GF-D8 (cell line): Measurements from ENCODE around the gene RELCH.
"Not testable (repeated sequence)": the region's sequence is repeated elsewhere in the genome, so short reads cannot be mapped to it uniquely, and the experiment has no call there.

Experiments used
- DNase-seq: peaks from one replicate; lab custom pipeline; 2025; lab: John Stamatoyannopoulos, UW

The RELCH gene

GRCh38 chr18:62186774-62187542 lies at the start of gene RELCH, which contains the start of gene PIGN:
RELCH (plus strand) TSS chr18:62187255; CDS start chr18:62187506, 251 bp downstream.
PIGN (minus strand) TSS chr18:62187056; CDS start chr18:62161353, 25,703 bp downstream.
- peak; percentile 99 for DNase-seq

- DNase-seq: no peak
These were observed 48.4 kb upstream of the RELCH start for GRCh38 chr18:62138461-62139235.

GRCh38 chr18:62140259-62140658 lies 46.8 kb upstream of the RELCH start:
- no peak for DNase-seq

- no peak for DNase-seq
These were observed 42.7 kb upstream of the RELCH start for GRCh38 chr18:62144338-62144737.

- DNase-seq: no peak
These were observed 35.8 kb upstream of the RELCH start for GRCh38 chr18:62151068-62151771.

GRCh38 chr18:62152844-62153243 lies 34.2 kb upstream of the RELCH start:
- no peak for DNase-seq

GRCh38 chr18:62157843-62158242 lies 29.2 kb upstream of the RELCH start:
- DNase-seq: no peak

GRCh38 chr18:62164310-62164709 lies 22.7 kb upstream of the RELCH start:
- DNase-seq: no peak

GRCh38 chr18:62164855-62165487 lies 22.1 kb upstream of the RELCH start:
- DNase-seq: no peak

GRCh38 chr18:62165583-62165982 lies 21.5 kb upstream of the RELCH start:
- DNase-seq: no peak

GRCh38 chr18:62166524-62166923 lies 20.5 kb upstream of the RELCH start:
- not testable (repeated sequence) for DNase-seq

GRCh38 chr18:62170857-62171256 lies 16.2 kb upstream of the RELCH start:
- no peak for DNase-seq

- no peak for DNase-seq
These were observed 14.8 kb upstream of the RELCH start for GRCh38 chr18:62172298-62172697.

- DNase-seq: no peak
These were observed 11.5 kb upstream of the RELCH start for GRCh38 chr18:62175521-62175920.

- no peak for DNase-seq
These were observed 9.8 kb upstream of the RELCH start for GRCh38 chr18:62177271-62177670.

- no peak for DNase-seq
These were observed 7.8 kb upstream of the RELCH start for GRCh38 chr18:62179213-62179612.

- DNase-seq: no peak
These were observed 4.8 kb upstream of the RELCH start for GRCh38 chr18:62182220-62182619.

- DNase-seq: peak; percentile 27
These were observed 3.4 kb upstream of the RELCH start for GRCh38 chr18:62183578-62184195.

- DNase-seq: peak; percentile 76
These were observed 619 bp upstream of the RELCH start for GRCh38 chr18:62186499-62186773.

- DNase-seq: peak; percentile 30
These were observed 772 bp downstream of the RELCH start for GRCh38 chr18:62187543-62188510.

GRCh38 chr18:62189208-62189607 lies 2.2 kb downstream of the RELCH start:
- DNase-seq: no peak
